Endothelial cell (in vitro differentiated cells): ENCODE results near the gene ST3GAL2. TPM values are rescaled to one million over a fixed set of nuclear protein-coding genes. Genes with fewer than 3 reads are reported as not detected.

ENCODE experiments used
- DNase-seq: peaks from one replicate; pipeline ENCODE4 v3.0.0; 2021; ENCODE audit warnings: low spot score
- H3K27ac Mint-ChIP-seq: one replicate; pipeline ENCODE4 v1.8.0; 2021; ENCODE audit warnings: mixed read lengths, inconsistent platforms; ENCODE audit not compliant: unreplicated experiment
- H3K27me3 Mint-ChIP-seq: one replicate; pipeline ENCODE4 v1.8.0; 2021; ENCODE audit warnings: mild to moderate bottlenecking, moderate library complexity, mixed read lengths, inconsistent platforms; ENCODE audit not compliant: unreplicated experiment
- H3K36me3 Mint-ChIP-seq: one replicate; pipeline ENCODE4 v1.8.0; 2021; ENCODE audit warnings: mild to moderate bottlenecking, low read depth, mixed read lengths, inconsistent platforms; ENCODE audit not compliant: unreplicated experiment
- H3K4me1 Mint-ChIP-seq: one replicate; pipeline ENCODE4 v1.8.0; 2021; ENCODE audit warnings: mild to moderate bottlenecking, mixed read lengths, inconsistent platforms; ENCODE audit not compliant: unreplicated experiment
- H3K4me3 Mint-ChIP-seq: one replicate; pipeline ENCODE4 v1.8.0; 2021; ENCODE audit warnings: mild to moderate bottlenecking, mixed read lengths, inconsistent platforms; ENCODE audit not compliant: unreplicated experiment
- H3K9me3 Mint-ChIP-seq: one replicate; pipeline ENCODE4 v1.8.0; 2021; ENCODE audit warnings: mixed read lengths, inconsistent platforms; ENCODE audit not compliant: unreplicated experiment
- CTCF ChIP-seq: fragments of 200-600 bp; sonication (generic); IDR thresholded peaks from one replicate; pipeline ENCODE4 v1.5.0; 2021; ENCODE audit warnings: antibody characterized with exemption; ENCODE audit not compliant: unreplicated experiment
- total RNA-seq: library from RNA; stranded (reverse); fragmentation: NEBNext Ultra II Directional; extraction: Animal tissue kit (Norgen Biotek cat#: 25700); gene quantifications from one replicate; pipeline ENCODE4 v1.2.1, GENCODE V29; 2021; ENCODE audit not compliant: unreplicated experiment

ST3GAL2 gene
- total RNA-seq, 1 donor from 2014 or later = 87.0 TPM

- TF ChIP-seq CTCF = no peak
- no peak overlapping the region for H3K27ac Mint-ChIP-seq
- no peaks in the 10 kb centered on the region for H3K27me3 Mint-ChIP-seq
- no peaks in the 10 kb centered on the region for H3K4me1 Mint-ChIP-seq
- no peaks in the 10 kb centered on the region for H3K36me3 Mint-ChIP-seq
- H3K9me3 Mint-ChIP-seq = no peaks in the 10 kb centered on the region
- no peak overlapping the region for H3K4me3 Mint-ChIP-seq
- no peak for DNase-seq
Observed at GRCh38 chr16:70467608-70468007, 28.7 kb upstream of the ST3GAL2 start.

- Mint-ChIP-seq H3K27ac (no peak overlapping the region), H3K9me3 (no peaks in the 10 kb centered on the region), H3K36me3 (no peaks in the 10 kb centered on the region), H3K4me1 (no peaks in the 10 kb centered on the region), H3K27me3 (no peaks in the 10 kb centered on the region), H3K4me3 (no peak overlapping the region)
- no peak for TF ChIP-seq CTCF
- DNase-seq = no peak
Observed at GRCh38 chr16:70467113-70467512, 28.2 kb upstream of the ST3GAL2 start.

- H3K27me3 Mint-ChIP-seq = no peaks in the 10 kb centered on the region
- H3K36me3 Mint-ChIP-seq = no peaks in the 10 kb centered on the region
- H3K27ac Mint-ChIP-seq = no peak overlapping the region
- no peak overlapping the region for H3K4me3 Mint-ChIP-seq
- no peak for TF ChIP-seq CTCF
- H3K4me1 Mint-ChIP-seq = peaks cover under 1% of the 10 kb centered on the region
- no peak for DNase-seq
- no peaks in the 10 kb centered on the region for H3K9me3 Mint-ChIP-seq
Observed at GRCh38 chr16:70466805-70467076, 27.8 kb upstream of the ST3GAL2 start.

GRCh38 chr16:70465999-70466804 is 27.3 kb upstream of the ST3GAL2 start:
- no peak for TF ChIP-seq CTCF
- Mint-ChIP-seq H3K27me3 (no peaks in the 10 kb centered on the region), H3K27ac (no peak overlapping the region), H3K36me3 (no peaks in the 10 kb centered on the region), H3K4me3 (no peak overlapping the region), H3K9me3 (no peaks in the 10 kb centered on the region), H3K4me1 (peaks cover 2% of the 10 kb centered on the region)
- DNase-seq = no peak

GRCh38 chr16:70463235-70463634 is 24.3 kb upstream of the ST3GAL2 start:
- H3K27ac Mint-ChIP-seq = no peak overlapping the region
- H3K36me3 Mint-ChIP-seq = no peaks in the 10 kb centered on the region
- no peak for TF ChIP-seq CTCF
- DNase-seq = no peak
- no peaks in the 10 kb centered on the region for H3K9me3 Mint-ChIP-seq
- no peak overlapping the region for H3K4me3 Mint-ChIP-seq
- H3K27me3 Mint-ChIP-seq = no peaks in the 10 kb centered on the region
- H3K4me1 Mint-ChIP-seq = peaks cover 2% of the 10 kb centered on the region
